GM20000 (cell line): ENCODE measurements around the gene EXOSC7.

Experiments used
- DNase-seq: peaks from one replicate; pipeline ENCODE4 v3.0.0; 2012; ENCODE audit warnings: low spot score
- CTCF ChIP-seq: IDR thresholded peaks from 2 replicates; pipeline ENCODE4 v1.5.1; 2012; ENCODE audit warnings: mild to moderate bottlenecking, control low read depth; ENCODE audit errors: extremely low read depth, missing control alignments

Gene EXOSC7

GRCh38 chr3:45032113-45032512, 56.1 kb downstream of the EXOSC7 start:
- DNase-seq, result no peak
- no peak for TF ChIP-seq CTCF

GRCh38 chr3:45033791-45034190, 57.7 kb downstream of the EXOSC7 start:
- DNase-seq, result no peak
- no peak for TF ChIP-seq CTCF

- TF ChIP-seq CTCF, result no peak
- DNase-seq, result peak; percentile 49
Measured at GRCh38 chr3:45034612-45035252, 58.7 kb downstream of the EXOSC7 start.

GRCh38 chr3:45035441-45036301, 59.6 kb downstream of the EXOSC7 start:
- no peak for DNase-seq
- no peak for TF ChIP-seq CTCF

GRCh38 chr3:45037720-45038455, 61.8 kb downstream of the EXOSC7 start:
- peak; percentile 93 for DNase-seq
- TF ChIP-seq CTCF, result peak; percentile 95

- no peak for DNase-seq
- TF ChIP-seq CTCF, result no peak
Measured at GRCh38 chr3:45041666-45042065, 65.6 kb downstream of the EXOSC7 start.

GRCh38 chr3:45042162-45042561, 66.1 kb downstream of the EXOSC7 start:
- no peak for DNase-seq
- no peak for TF ChIP-seq CTCF
